ENCODE measurements around the gene TRAPPC12.
"Not testable (repeated sequence)": the region's sequence is repeated elsewhere in the genome, so short reads cannot be mapped to it uniquely, and the experiment has no call there.

Gene TRAPPC12

GRCh38 chr2:3488855-3489763, 109.6 kb downstream of the TRAPPC12 start:
- no peak for DNase-seq

- DNase-seq = no peak
Observed at GRCh38 chr2:3489764-3490115, 110.2 kb downstream of the TRAPPC12 start.

- no peak for DNase-seq
Observed at GRCh38 chr2:3490191-3491170, 111.0 kb downstream of the TRAPPC12 start.

- DNase-seq = no peak
Observed at GRCh38 chr2:3491306-3491705, 111.8 kb downstream of the TRAPPC12 start.

- DNase-seq = no peak
Observed at GRCh38 chr2:3491716-3492474, 112.4 kb downstream of the TRAPPC12 start.

- not testable (repeated sequence) for DNase-seq
Observed at GRCh38 chr2:3492475-3492787, 112.9 kb downstream of the TRAPPC12 start.

GRCh38 chr2:3492951-3493614, 113.6 kb downstream of the TRAPPC12 start:
- no peak for DNase-seq

GRCh38 chr2:3493615-3494007, 114.1 kb downstream of the TRAPPC12 start:
- DNase-seq = no peak

GRCh38 chr2:3494984-3495666, 115.6 kb downstream of the TRAPPC12 start:
- no peak for DNase-seq

GRCh38 chr2:3496708-3497080, 117.2 kb downstream of the TRAPPC12 start:
- DNase-seq = not testable (repeated sequence)

GRCh38 chr2:3498783-3499394, 119.4 kb downstream of the TRAPPC12 start:
- DNase-seq = no peak

- no peak for DNase-seq
Observed at GRCh38 chr2:3500326-3500899, 120.9 kb downstream of the TRAPPC12 start.

- DNase-seq = no peak
Observed at GRCh38 chr2:3503046-3503445, 123.6 kb downstream of the TRAPPC12 start.

GRCh38 chr2:3503483-3503882, 124.0 kb downstream of the TRAPPC12 start:
- no peak for DNase-seq

- no peak for DNase-seq
Observed at GRCh38 chr2:3504741-3505140, 125.2 kb downstream of the TRAPPC12 start.

GRCh38 chr2:3505771-3506170, 126.3 kb downstream of the TRAPPC12 start:
- no peak for DNase-seq

GRCh38 chr2:3512086-3512485, 132.6 kb downstream of the TRAPPC12 start:
- no peak for DNase-seq

- no peak for DNase-seq
Observed at GRCh38 chr2:3513026-3513810, 133.7 kb downstream of the TRAPPC12 start.

- not testable (repeated sequence) for DNase-seq
Observed at GRCh38 chr2:3515438-3515837, 135.9 kb downstream of the TRAPPC12 start.

- no peak for DNase-seq
Observed at GRCh38 chr2:3516831-3517230, 137.3 kb downstream of the TRAPPC12 start.
